Measurements from ENCODE around the gene ANKRD24. TPM values are rescaled to one million over a fixed set of nuclear protein-coding genes. Genes with fewer than 3 reads are reported as not detected.

ANKRD24 gene
- total RNA-seq, 1 experiment from 2014 or later, result 2.4 TPM

- no peak overlapping the region for H4K8ac ChIP-seq (replicated peaks; ENCODE audit: insufficient read length, low read depth, low read length)
- H3K4me2 ChIP-seq (ENCODE audit: insufficient read depth, insufficient read length, low read length), result no peak overlapping the region
- H3K27ac Mint-ChIP-seq, result no peak overlapping the region
- no peak overlapping the region for H2AFZ ChIP-seq (ENCODE audit: low read length)
- no peak overlapping the region for H2AK5ac ChIP-seq (ENCODE audit: insufficient read length, low read length)
- H3K4me3 Mint-ChIP-seq, result peak overlapping the region; percentile 57 to 80
- no peak for DNase-seq
- H3K27me3 ChIP-seq (ENCODE audit: insufficient read depth, low read length), result peaks cover 3% of the 10 kb centered on the region; the same call in 1 of the 2 replicates
- no peak overlapping the region for H2BK120ac ChIP-seq (ENCODE audit: low read depth, low read length, poor library complexity, severe bottlenecking)
- no peak for TF ChIP-seq CTCF (conservative IDR thresholded peaks at IDR 0.05)
- no peak overlapping the region for H3K4ac ChIP-seq (ENCODE audit: low read depth, low read length)
- no peak overlapping the region for H3K14ac ChIP-seq (ENCODE audit: insufficient read depth, low read length)
- H3K56ac ChIP-seq (ENCODE audit: insufficient read length, low read depth, low read length), result no peak overlapping the region
- H4K5ac ChIP-seq (ENCODE audit: insufficient read length, low read depth, low read length), result no peak overlapping the region
- no peaks in the 10 kb centered on the region for H3K23me2 ChIP-seq (ENCODE audit: insufficient read length, low read depth, low read length, poor library complexity, severe bottlenecking)
- H3K27me3 Mint-ChIP-seq (ENCODE audit: low read depth), result peaks cover 82% of the 10 kb centered on the region
- no peaks in the 10 kb centered on the region for H3K79me2 ChIP-seq (ENCODE audit: insufficient read depth, low read length)
- no peak overlapping the region for H2BK20ac ChIP-seq (ENCODE audit: low read depth, low read length, poor library complexity, severe bottlenecking)
- H3K4me1 Mint-ChIP-seq, result peaks cover 10 to 23% of the 10 kb centered on the region in 2 experiments
- H2BK5ac ChIP-seq (ENCODE audit: insufficient read length, low read length), result no peak overlapping the region
- no peak overlapping the region for H2BK15ac ChIP-seq (ENCODE audit: low read depth, low read length)
- no peaks in the 10 kb centered on the region for H3K79me1 ChIP-seq (ENCODE audit: insufficient read depth, low read depth, low read length, poor library complexity, severe bottlenecking)
- H3K4me1 ChIP-seq (ENCODE audit: insufficient read depth, low read length), result no peaks in the 10 kb centered on the region
- H2BK12ac ChIP-seq (ENCODE audit: insufficient read length, low read depth, low read length), result no peak overlapping the region
- H3K18ac ChIP-seq (ENCODE audit: insufficient read length, low read depth, low read length), result no peak overlapping the region
- H3K9ac ChIP-seq (ENCODE audit: extremely low read depth, insufficient read length, low read length), result no peak overlapping the region
- H4K20me1 ChIP-seq (ENCODE audit: control insufficient read depth, insufficient read depth, insufficient read length), result no peaks in the 10 kb centered on the region
- no peak overlapping the region for H3K27ac ChIP-seq (ENCODE audit: insufficient read length, low read depth, low read length)
- no peak overlapping the region for H3T11ph ChIP-seq (ENCODE audit: low read length)
- H3K9me3 ChIP-seq (ENCODE audit: control insufficient read depth, low read depth, low read length), result no peaks in the 10 kb centered on the region
- H3K9me3 Mint-ChIP-seq, result peaks cover 8 to 9% of the 10 kb centered on the region in 2 experiments; a peak in 3 of 5 replicates
- no CpG with 5 or more reads among the region's 5 CpGs for WGBS (ENCODE audit: extremely low coverage, insufficient read length, low lambda C conversion rate)
- no peak overlapping the region for H3K23ac ChIP-seq (ENCODE audit: insufficient read length, low read depth, low read length)
- no peaks in the 10 kb centered on the region; a peak in 3 of 7 replicates for H3K36me3 Mint-ChIP-seq (ENCODE audit: insufficient read depth in 1 of 3, low read depth in 3 of 3)
- H4K91ac ChIP-seq (ENCODE audit: insufficient read length, low read depth, low read length), result no peak overlapping the region
Measured at GRCh38 chr19:4197228-4197624, 14.7 kb downstream of the ANKRD24 start.

Data from H9 (cell line).